Liver (tissue), 9 donors: ENCODE measurements around the gene ACYP1. TPM values are rescaled to one million over a fixed set of nuclear protein-coding genes. Genes with fewer than 3 reads are reported as not detected.

Source experiments
- DNase-seq: peaks from one replicate; pipeline ENCODE4 v3.0.0-alpha.2; 2017; ENCODE audit warnings: low spot score
- H3K27ac ChIP-seq, 2 donors: one replicate each; pipeline ENCODE4 v1.7.0; 2013; ENCODE audit warnings: inconsistent platforms in 2 of 2, low read length in 2 of 2, control low read depth in 1 of 2, low read depth in 1 of 2, mild to moderate bottlenecking in 1 of 2
- H3K27me3 ChIP-seq, 4 donors: one replicate each; pipeline versions ENCODE4 v1.6.1 to v1.7.0; 2013; ENCODE audit warnings: low read length in 3 of 4, inconsistent platforms in 1 of 4, mild to moderate bottlenecking in 1 of 4, moderate library complexity in 1 of 4; ENCODE audit not compliant: control insufficient read depth in 4 of 4, insufficient read depth in 4 of 4
- H3K36me3 ChIP-seq, 4 donors: one replicate each; pipeline versions ENCODE4 v1.6.1 to v1.7.0; 2013; ENCODE audit warnings: low read length in 3 of 4, mild to moderate bottlenecking in 3 of 4, low read depth in 1 of 4, moderate library complexity in 1 of 4; ENCODE audit not compliant: control insufficient read depth in 4 of 4, insufficient read depth in 3 of 4
- H3K4me1 ChIP-seq, 4 donors: one replicate each; pipeline versions ENCODE4 v1.6.1 to v1.7.0; 2013; ENCODE audit warnings: low read length in 3 of 4, mild to moderate bottlenecking in 3 of 4, moderate library complexity in 1 of 4; ENCODE audit not compliant: control insufficient read depth in 4 of 4, insufficient read depth in 4 of 4
- H3K4me3 ChIP-seq, 3 donors: one replicate each; pipeline versions ENCODE4 v1.6.1 to v1.7.0; 2013; ENCODE audit warnings: low read length in 3 of 3, control low read depth in 1 of 3, low read depth in 1 of 3, mild to moderate bottlenecking in 1 of 3
- H3K9ac ChIP-seq, 2 donors: one replicate each; pipeline ENCODE4 v1.7.0; 2013; ENCODE audit warnings: low read length in 2 of 2, mild to moderate bottlenecking in 2 of 2, moderate library complexity in 2 of 2, control low read depth in 1 of 2, low read depth in 1 of 2
- H3K9me3 ChIP-seq, 4 donors: one replicate each; pipeline versions ENCODE4 v1.6.1 to v1.7.0; 2013; ENCODE audit warnings: low read length in 3 of 4; ENCODE audit not compliant: control insufficient read depth in 4 of 4
- CTCF ChIP-seq: fragments of 150-350 bp; IDR thresholded peaks from 2 replicates; pipeline ENCODE4 v1.5.1; 2017; ENCODE audit warnings: improper control_type of control experiment, low read depth, low read length; ENCODE audit not compliant: missing input control
- FOXA2 ChIP-seq: IDR thresholded peaks from 2 replicates; pipeline ENCODE4 v1.6.1; 2016; ENCODE audit warnings: antibody characterized with exemption
- GABPA ChIP-seq, 2 donors: IDR thresholded peaks in 1 of 2; conservative IDR thresholded peaks in 1 of 2; 2 replicates each; pipeline ENCODE4 v1.6.1; 2016; ENCODE audit warnings: antibody characterized with exemption in 2 of 2, mild to moderate bottlenecking in 1 of 2, moderate library complexity in 1 of 2
- HNF4A ChIP-seq, 2 donors: conservative IDR thresholded peaks; 2 replicates each; pipeline ENCODE4 v1.6.1; 2016; ENCODE audit warnings: antibody characterized with exemption in 2 of 2, mild to moderate bottlenecking in 2 of 2
- HNF4G ChIP-seq: IDR thresholded peaks from 2 replicates; pipeline ENCODE4 v1.6.1; 2016; ENCODE audit warnings: antibody characterized with exemption
- JUND ChIP-seq, 2 donors: IDR thresholded peaks; 2 replicates each; pipeline ENCODE4 v1.6.1; 2016; ENCODE audit warnings: antibody characterized with exemption in 2 of 2
- MAX ChIP-seq: IDR thresholded peaks from 2 replicates; pipeline ENCODE4 v1.6.1; 2016; ENCODE audit warnings: antibody characterized with exemption
- RAD21 ChIP-seq, 2 donors: IDR thresholded peaks; 2 replicates each; pipeline ENCODE4 v1.6.1; 2016; ENCODE audit warnings: antibody characterized with exemption in 2 of 2, mild to moderate bottlenecking in 2 of 2
- RXRA ChIP-seq, 2 donors: IDR thresholded peaks; 2 replicates each; pipeline ENCODE4 v1.6.1; 2017 to 2018; ENCODE audit warnings: antibody characterized with exemption in 2 of 2, mild to moderate bottlenecking in 1 of 2
- SP1 ChIP-seq: IDR thresholded peaks from 2 replicates; pipeline ENCODE4 v1.6.1; 2018; ENCODE audit warnings: antibody characterized with exemption, mild to moderate bottlenecking
- TAF1 ChIP-seq: conservative IDR thresholded peaks from 2 replicates; pipeline ENCODE4 v1.6.1; 2016; ENCODE audit warnings: antibody characterized with exemption, mild to moderate bottlenecking
- YY1 ChIP-seq: IDR thresholded peaks from 2 replicates; pipeline ENCODE4 v1.6.1; 2016; ENCODE audit warnings: antibody characterized with exemption, mild to moderate bottlenecking
- ZBTB33 ChIP-seq: IDR thresholded peaks from 2 replicates; pipeline ENCODE4 v1.6.1; 2016; ENCODE audit warnings: antibody characterized with exemption
- WGBS: extraction: QIAGEN DNeasy Blood & Tissue Kit; methylation state at CpG from one replicate; pipeline ENCODE4 v1.1.7; 2013; 5-methylcytosine and 5-hydroxymethylcytosine counted together
- polyA plus RNA-seq, 2 donors: library from polyadenylated mRNA; stranded (reverse) in 1 of 2; unstranded in 1 of 2; fragments of 200-250 nt in 1 of 2; fragments of >200 nt in 1 of 2; fragmentation: Nextera tagmentation in 1 of 2; extraction: Ambion mirVana in 1 of 2; gene quantifications; one replicate each; pipeline versions ENCODE4 v1.2.1 to v1.2.3, GENCODE V29; 2013 to 2015
- total RNA-seq, 2 donors: library from RNA; depleted of rRNA; stranded (reverse); fragments of >200 nt; gene quantifications; one replicate each; pipeline ENCODE4 v1.2.3, GENCODE V29; 2014
- TF ChIP-seq, protein P1 (sequence below): IDR thresholded peaks from 2 replicates; pipeline ENCODE4 v1.6.1; 2016; ENCODE audit warnings: antibody characterized with exemption, mild to moderate bottlenecking
- TF ChIP-seq, protein P2 (sequence below): IDR thresholded peaks from 2 replicates; pipeline ENCODE4 v1.6.1; 2016; ENCODE audit warnings: antibody characterized with exemption
- donor health status: healthy.
- donor health status: healthy.
- donor health status: healthy.
- donor health status: healthy.
- donor health status: healthy.

ACYP1 gene
- total and polyA plus RNA-seq, 4 donors = 2.1 to 7.5 (median 4.0) TPM

DNA sequence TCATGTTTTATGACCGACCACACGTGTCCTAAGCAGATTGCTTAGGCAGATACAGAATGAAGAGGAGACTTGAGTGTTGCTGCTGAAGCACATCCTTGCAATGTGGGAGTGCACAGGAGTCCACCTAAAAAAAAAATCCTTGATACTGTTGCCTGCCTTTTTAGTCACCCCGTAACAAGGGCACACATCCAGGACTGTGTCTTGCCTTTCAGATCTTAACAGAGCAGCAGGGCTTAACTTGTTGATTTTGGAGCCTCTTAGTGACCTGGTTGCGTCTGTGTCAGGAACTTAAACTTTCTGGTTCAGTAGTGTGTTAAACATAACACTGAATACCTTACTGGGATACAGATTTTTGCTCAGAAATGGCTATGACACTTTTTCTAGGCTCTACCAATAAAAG is 54.6 kb downstream of the ACYP1 start:
- Histone ChIP-seq H3K9me3 (no peaks in the 10 kb centered on the region), H3K36me3 (peaks cover 7 to 55% (median 36%) of the 10 kb centered on the region in 4 donors), H3K9ac (no peak overlapping the region), H3K27me3 (no peaks in the 10 kb centered on the region), H3K4me1 (peaks cover 0 to 3% (median under 1%) of the 10 kb centered on the region in 4 donors), H3K4me3 (no peak overlapping the region), H3K27ac (no peak overlapping the region)
- DNase-seq = no peak
- TF ChIP-seq MAX (no peak), CTCF (no peak), GABPA (IDR thresholded peaks at IDR 0.05 in 1 of 2, conservative IDR thresholded peaks at IDR 0.05 in 1 of 2) (no peak), ZBTB33 (no peak), RXRA (IDR thresholded peaks at IDR 0.05) (no peak), SP1 (no peak), HNF4G (no peak), YY1 (no peak), TAF1 (no peak), FOXA2 (no peak), HNF4A (conservative IDR thresholded peaks at IDR 0.05) (no peak), JUND (IDR thresholded peaks at IDR 0.05) (no peak), RAD21 (IDR thresholded peaks at IDR 0.05) (no peak)
- TF ChIP-seq, protein P1, sequence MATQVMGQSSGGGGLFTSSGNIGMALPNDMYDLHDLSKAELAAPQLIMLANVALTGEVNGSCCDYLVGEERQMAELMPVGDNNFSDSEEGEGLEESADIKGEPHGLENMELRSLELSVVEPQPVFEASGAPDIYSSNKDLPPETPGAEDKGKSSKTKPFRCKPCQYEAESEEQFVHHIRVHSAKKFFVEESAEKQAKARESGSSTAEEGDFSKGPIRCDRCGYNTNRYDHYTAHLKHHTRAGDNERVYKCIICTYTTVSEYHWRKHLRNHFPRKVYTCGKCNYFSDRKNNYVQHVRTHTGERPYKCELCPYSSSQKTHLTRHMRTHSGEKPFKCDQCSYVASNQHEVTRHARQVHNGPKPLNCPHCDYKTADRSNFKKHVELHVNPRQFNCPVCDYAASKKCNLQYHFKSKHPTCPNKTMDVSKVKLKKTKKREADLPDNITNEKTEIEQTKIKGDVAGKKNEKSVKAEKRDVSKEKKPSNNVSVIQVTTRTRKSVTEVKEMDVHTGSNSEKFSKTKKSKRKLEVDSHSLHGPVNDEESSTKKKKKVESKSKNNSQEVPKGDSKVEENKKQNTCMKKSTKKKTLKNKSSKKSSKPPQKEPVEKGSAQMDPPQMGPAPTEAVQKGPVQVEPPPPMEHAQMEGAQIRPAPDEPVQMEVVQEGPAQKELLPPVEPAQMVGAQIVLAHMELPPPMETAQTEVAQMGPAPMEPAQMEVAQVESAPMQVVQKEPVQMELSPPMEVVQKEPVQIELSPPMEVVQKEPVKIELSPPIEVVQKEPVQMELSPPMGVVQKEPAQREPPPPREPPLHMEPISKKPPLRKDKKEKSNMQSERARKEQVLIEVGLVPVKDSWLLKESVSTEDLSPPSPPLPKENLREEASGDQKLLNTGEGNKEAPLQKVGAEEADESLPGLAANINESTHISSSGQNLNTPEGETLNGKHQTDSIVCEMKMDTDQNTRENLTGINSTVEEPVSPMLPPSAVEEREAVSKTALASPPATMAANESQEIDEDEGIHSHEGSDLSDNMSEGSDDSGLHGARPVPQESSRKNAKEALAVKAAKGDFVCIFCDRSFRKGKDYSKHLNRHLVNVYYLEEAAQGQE = no peak
- TF ChIP-seq, protein P2, sequence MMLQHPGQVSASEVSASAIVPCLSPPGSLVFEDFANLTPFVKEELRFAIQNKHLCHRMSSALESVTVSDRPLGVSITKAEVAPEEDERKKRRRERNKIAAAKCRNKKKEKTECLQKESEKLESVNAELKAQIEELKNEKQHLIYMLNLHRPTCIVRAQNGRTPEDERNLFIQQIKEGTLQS = no peak
- WGBS = 95% methylated on average over 4 of the region's 4 CpGs

- peaks cover 0 to 3% (median 0%) of the 10 kb centered on the region in 4 donors for H3K9me3 ChIP-seq
- no peak overlapping the region for H3K4me3 ChIP-seq
- DNase-seq = no peak
- peaks cover 7 to 43% (median 26%) of the 10 kb centered on the region in 4 donors for H3K36me3 ChIP-seq
- H3K9ac ChIP-seq = no peak overlapping the region
- no peak overlapping the region for H3K27ac ChIP-seq
- peaks cover 0 to 17% (median 12%) of the 10 kb centered on the region in 4 donors for H3K4me1 ChIP-seq
- 96% methylated on average over 3 of the region's 3 CpGs for WGBS
- H3K27me3 ChIP-seq = no peaks in the 10 kb centered on the region
- TF ChIP-seq, protein P2 = no peak
- TF ChIP-seq, protein P1 = no peak
- no peak for TF ChIP-seq RXRA (IDR thresholded peaks at IDR 0.05)
- TF ChIP-seq SP1 = no peak
- no peak for TF ChIP-seq TAF1
- TF ChIP-seq CTCF = no peak
- no peak for TF ChIP-seq RAD21 (IDR thresholded peaks at IDR 0.05)
- TF ChIP-seq GABPA (IDR thresholded peaks at IDR 0.05 in 1 of 2, conservative IDR thresholded peaks at IDR 0.05 in 1 of 2) = no peak
Observed at GRCh38 chr14:75005357-75005756, 58.5 kb downstream of the ACYP1 start.
